ENCODE data around the gene KRT1.

- TF ChIP-seq, protein P1, sequence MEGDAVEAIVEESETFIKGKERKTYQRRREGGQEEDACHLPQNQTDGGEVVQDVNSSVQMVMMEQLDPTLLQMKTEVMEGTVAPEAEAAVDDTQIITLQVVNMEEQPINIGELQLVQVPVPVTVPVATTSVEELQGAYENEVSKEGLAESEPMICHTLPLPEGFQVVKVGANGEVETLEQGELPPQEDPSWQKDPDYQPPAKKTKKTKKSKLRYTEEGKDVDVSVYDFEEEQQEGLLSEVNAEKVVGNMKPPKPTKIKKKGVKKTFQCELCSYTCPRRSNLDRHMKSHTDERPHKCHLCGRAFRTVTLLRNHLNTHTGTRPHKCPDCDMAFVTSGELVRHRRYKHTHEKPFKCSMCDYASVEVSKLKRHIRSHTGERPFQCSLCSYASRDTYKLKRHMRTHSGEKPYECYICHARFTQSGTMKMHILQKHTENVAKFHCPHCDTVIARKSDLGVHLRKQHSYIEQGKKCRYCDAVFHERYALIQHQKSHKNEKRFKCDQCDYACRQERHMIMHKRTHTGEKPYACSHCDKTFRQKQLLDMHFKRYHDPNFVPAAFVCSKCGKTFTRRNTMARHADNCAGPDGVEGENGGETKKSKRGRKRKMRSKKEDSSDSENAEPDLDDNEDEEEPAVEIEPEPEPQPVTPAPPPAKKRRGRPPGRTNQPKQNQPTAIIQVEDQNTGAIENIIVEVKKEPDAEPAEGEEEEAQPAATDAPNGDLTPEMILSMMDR (IDR thresholded peaks at IDR 0.05 in 8 of 11, conservative IDR thresholded peaks at IDR 0.05 in 3 of 11), result no peak
- no peak for TF ChIP-seq POLR2AphosphoS5 (IDR thresholded peaks at IDR 0.05)
These were observed 12.3 kb downstream of the KRT1 start for GRCh38 chr12:52667931-52668330.
